Body of pancreas (tissue), 4 donors: ENCODE data around the gene SLC37A1. TPM values are rescaled to one million over a fixed set of nuclear protein-coding genes. Genes with fewer than 3 reads are reported as not detected.

Experiments used
- ATAC-seq: fragments of 150-250 bp; one replicate; pipeline ENCODE4 v1.9.1; 2016
- DNase-seq, 4 donors: peaks; one replicate each; pipeline ENCODE4 v3.0.0-alpha.2; 2019
- H3K27ac ChIP-seq, 4 donors: fragments of 200-600 bp; sonication (generic); 1 replicate in 3 of 4; 2 replicates in 1 of 4; pipeline versions ENCODE4 v1.5.1 to v1.6.1; 2016 to 2019; ENCODE audit warnings: mild to moderate bottlenecking in 1 of 4, mixed read lengths in 1 of 4, moderate library complexity in 1 of 4
- H3K27me3 ChIP-seq, 2 donors: fragments of 200-600 bp; sonication (generic); one replicate each; pipeline ENCODE4 v1.6.0; 2016; ENCODE audit warnings: mild to moderate bottlenecking in 1 of 2
- H3K36me3 ChIP-seq, 2 donors: fragments of 200-600 bp; sonication (generic); replicated peaks in 1 of 2; 2 replicates each; pipeline ENCODE4 v1.5.1; 2016; ENCODE audit warnings: low read depth in 2 of 2; ENCODE audit not compliant: insufficient read depth in 1 of 2
- H3K4me1 ChIP-seq: fragments of 200-600 bp; sonication (generic); one replicate; pipeline ENCODE4 v1.6.0; 2016
- H3K4me3 ChIP-seq, 2 donors: fragments of 200-600 bp; sonication (generic); 1 replicate in 1 of 2; 2 replicates in 1 of 2; pipeline ENCODE4 v1.5.1; 2016 to 2019
- H3K9me3 ChIP-seq, 3 donors: fragments of 200-600 bp; sonication (generic); 1 replicate in 2 of 3; 2 replicates in 1 of 3; pipeline ENCODE4 v1.5.1; 2016
- CTCF ChIP-seq, 7 experiments: fragments of 450-650 bp in 4 of 7; fragments of 200-600 bp in 3 of 7; sonication (generic) in 3 of 7; IDR thresholded peaks; one replicate each; pipeline ENCODE4 v1.5.1; 2016 to 2019; ENCODE audit warnings: antibody characterized with exemption in 7 of 7
- POLR2A ChIP-seq, 3 donors: fragments of 450-650 bp; IDR thresholded peaks; one replicate each; pipeline ENCODE4 v1.6.1; 2016; ENCODE audit warnings: antibody characterized with exemption in 3 of 3, mild to moderate bottlenecking in 2 of 3
- WGBS, 2 donors: methylation state at CpG; one replicate each; pipeline ENCODE4 v1.1.5; 2017; 5-methylcytosine and 5-hydroxymethylcytosine counted together
- intact Hi-C: fragments of 100-400 bp; cut with DNase I; formaldehyde crosslinking; loops from one replicate; pipeline ENCODE4 v1.15.1; 2023
- total RNA-seq, 2 donors: library from RNA; depleted of rRNA; stranded (reverse); fragments of >200 nt; gene quantifications; one replicate each; pipeline ENCODE4 v1.1.0, GENCODE V29; 2016

The SLC37A1 gene
- total RNA-seq, 2 donors from 2014 or later, result 6.3 to 16.3 TPM

GRCh38 chr21:42615924-42616323 lies 102.3 kb downstream of the SLC37A1 start:
- Histone ChIP-seq H3K27me3 (no peaks in the 10 kb centered on the region), H3K4me1 (peaks cover 6% of the 10 kb centered on the region), H3K36me3 (no peaks in the 10 kb centered on the region), H3K9me3 (no peaks in the 10 kb centered on the region), H3K27ac (no peak overlapping the region), H3K4me3 (no peak overlapping the region)
- no peak for ATAC-seq
- no peak for TF ChIP-seq CTCF (IDR thresholded peaks at IDR 0.05)
- TF ChIP-seq POLR2A (IDR thresholded peaks at IDR 0.05), result no peak
- whole genome bisulfite sequencing, 2 donors, result 51 to 56% methylated on average over 3 of the region's 3 CpGs
- no peak for DNase-seq
- intact Hi-C loops, result no loop called here

- Histone ChIP-seq H3K4me1 (peaks cover 6% of the 10 kb centered on the region), H3K4me3 (no peak overlapping the region), H3K9me3 (no peaks in the 10 kb centered on the region), H3K27ac (no peak overlapping the region), H3K27me3 (no peaks in the 10 kb centered on the region), H3K36me3 (no peaks in the 10 kb centered on the region)
- no peak for TF ChIP-seq CTCF (IDR thresholded peaks at IDR 0.05)
- TF ChIP-seq POLR2A (IDR thresholded peaks at IDR 0.05), result no peak
- DNase-seq, result no peak
- WGBS, 2 donors, result 7 to 18% methylated on average over 9 to 18 of the region's 18 CpGs
- ATAC-seq, result no peak
- intact Hi-C loops, result no loop called here
Measured at GRCh38 chr21:42616446-42616845, 102.8 kb downstream of the SLC37A1 start.

GRCh38 chr21:42616941-42617340 lies 103.3 kb downstream of the SLC37A1 start:
- ATAC-seq (no peak), DNase-seq (no peak)
- intact Hi-C loops, result no loop called here
- Histone ChIP-seq H3K27me3 (no peaks in the 10 kb centered on the region), H3K4me1 (peaks cover 6% of the 10 kb centered on the region), H3K36me3 (no peaks in the 10 kb centered on the region), H3K4me3 (no peak overlapping the region), H3K27ac (no peak overlapping the region), H3K9me3 (no peaks in the 10 kb centered on the region)
- TF ChIP-seq CTCF (IDR thresholded peaks at IDR 0.05) (no peak), POLR2A (IDR thresholded peaks at IDR 0.05) (no peak)
- WGBS, 2 donors, result 52 to 70% methylated on average over 5 to 20 of the region's 21 CpGs

GRCh38 chr21:42617486-42617885 lies 103.8 kb downstream of the SLC37A1 start:
- TF ChIP-seq CTCF (IDR thresholded peaks at IDR 0.05) (no peak), POLR2A (IDR thresholded peaks at IDR 0.05) (no peak)
- Histone ChIP-seq H3K4me3 (no peak overlapping the region), H3K27ac (no peak overlapping the region), H3K9me3 (no peaks in the 10 kb centered on the region), H3K27me3 (no peaks in the 10 kb centered on the region), H3K4me1 (peaks cover 6% of the 10 kb centered on the region), H3K36me3 (no peaks in the 10 kb centered on the region)
- no peak for ATAC-seq
- DNase-seq, result no peak
- intact Hi-C loops, result no loop called here
- 55 to 60% methylated on average over 12 to 23 of the region's 23 CpGs for WGBS, 2 donors

- intact Hi-C loops, result no loop called here
- H3K4me1 ChIP-seq, result peaks cover 7% of the 10 kb centered on the region
- no peak overlapping the region for H3K27ac ChIP-seq
- no peak for DNase-seq
- H3K36me3 ChIP-seq, result no peaks in the 10 kb centered on the region
- WGBS, 2 donors, result 28 to 33% methylated on average over 3 of the region's 3 CpGs
- H3K27me3 ChIP-seq, result no peaks in the 10 kb centered on the region
- no peak for ATAC-seq
- TF ChIP-seq POLR2A (IDR thresholded peaks at IDR 0.05) (no peak), CTCF (IDR thresholded peaks at IDR 0.05) (no peak)
- H3K9me3 ChIP-seq, result no peaks in the 10 kb centered on the region
- no peak overlapping the region for H3K4me3 ChIP-seq
Measured at GRCh38 chr21:42618707-42619102, 105.1 kb downstream of the SLC37A1 start.
